Astrocyte of the hippocampus (primary cell): Measurements from ENCODE around the gene TGFBI.
A peak's percentile ranks its signal among the peaks of the same experiment; 100 is the strongest.

Experiments used
- DNase-seq: peaks from one replicate; pipeline ENCODE4 v3.0.0; 2011; ENCODE audit warnings: low read depth, low spot score

Gene TGFBI

GRCh38 chr5:136001466-136001981 lies 27.3 kb upstream of the TGFBI start:
- DNase-seq: no peak

GRCh38 chr5:136004436-136004835 lies 24.4 kb upstream of the TGFBI start:
- DNase-seq: no peak

GRCh38 chr5:136005476-136005875 lies 23.3 kb upstream of the TGFBI start:
- no peak for DNase-seq

GRCh38 chr5:136006164-136006563 lies 22.6 kb upstream of the TGFBI start:
- DNase-seq: peak; percentile 60

- DNase-seq: peak; percentile 73
Observed at GRCh38 chr5:136006761-136007251, 22.0 kb upstream of the TGFBI start.

- DNase-seq: no peak
Observed at GRCh38 chr5:136007271-136007670, 21.5 kb upstream of the TGFBI start.

GRCh38 chr5:136011414-136012001 lies 17.3 kb upstream of the TGFBI start:
- DNase-seq: peak; percentile 81

GRCh38 chr5:136012041-136012804 lies 16.6 kb upstream of the TGFBI start:
- no peak for DNase-seq

- DNase-seq: no peak
Observed at GRCh38 chr5:136013559-136013958, 15.2 kb upstream of the TGFBI start.

- DNase-seq: peak; percentile 69
Observed at GRCh38 chr5:136014049-136015002, 14.5 kb upstream of the TGFBI start.

- DNase-seq: no peak
Observed at GRCh38 chr5:136015003-136015375, 13.8 kb upstream of the TGFBI start.

- DNase-seq: no peak
Observed at GRCh38 chr5:136015966-136016650, 12.7 kb upstream of the TGFBI start.

GRCh38 chr5:136016945-136017530 lies 11.8 kb upstream of the TGFBI start:
- DNase-seq: peak; percentile 99

- peak; percentile 86 for DNase-seq
Observed at GRCh38 chr5:136018814-136019783, 9.7 kb upstream of the TGFBI start.

- no peak for DNase-seq
Observed at GRCh38 chr5:136020001-136020382, 8.8 kb upstream of the TGFBI start.

- peak; percentile 94 for DNase-seq
Observed at GRCh38 chr5:136020383-136021015, 8.3 kb upstream of the TGFBI start.

GRCh38 chr5:136021016-136021405 lies 7.8 kb upstream of the TGFBI start:
- peak; percentile 63 for DNase-seq

GRCh38 chr5:136022965-136023364 lies 5.8 kb upstream of the TGFBI start:
- no peak for DNase-seq

GRCh38 chr5:136023958-136024541 lies 4.7 kb upstream of the TGFBI start:
- DNase-seq: peak; percentile 89
